ENCODE data around the gene SETBP1.

The SETBP1 gene

GRCh38 chr18:44967599-44967998 is 286.9 kb downstream of the SETBP1 start:
- DNase-seq (ENCODE audit: insufficient read length, low spot score) (no peak), FAIRE-seq (no peak)
- no peak for TF ChIP-seq CTCF (IDR thresholded peaks at IDR 0.05; ENCODE audit: insufficient read depth, missing control alignments)

GRCh38 chr18:44968336-44968735 is 287.6 kb downstream of the SETBP1 start:
- FAIRE-seq (no peak), DNase-seq (ENCODE audit: insufficient read length, low spot score) (no peak)
- TF ChIP-seq CTCF (IDR thresholded peaks at IDR 0.05; ENCODE audit: insufficient read depth, missing control alignments) = no peak

GRCh38 chr18:44969214-44969795 is 288.6 kb downstream of the SETBP1 start:
- no peak for DNase-seq (ENCODE audit: insufficient read length, low spot score)
- FAIRE-seq = no peak
- TF ChIP-seq CTCF (IDR thresholded peaks at IDR 0.05; ENCODE audit: insufficient read depth, missing control alignments) = no peak

GRCh38 chr18:44973282-44973681 is 292.6 kb downstream of the SETBP1 start:
- DNase-seq (ENCODE audit: insufficient read length, low spot score) = no peak
- no peak for FAIRE-seq

GRCh38 chr18:44974174-44974573 is 293.5 kb downstream of the SETBP1 start:
- FAIRE-seq (no peak), DNase-seq (ENCODE audit: insufficient read length, low spot score) (no peak)
- TF ChIP-seq CTCF (IDR thresholded peaks at IDR 0.05; ENCODE audit: insufficient read depth, missing control alignments) = no peak

More at GRCh38 chr18:44973282-44973681, 292.6 kb downstream of the SETBP1 start:
- TF ChIP-seq CTCF (IDR thresholded peaks at IDR 0.05; ENCODE audit: insufficient read depth, missing control alignments) = peak; percentile 32

GRCh38 chr18:44977856-44978255 is 297.2 kb downstream of the SETBP1 start:
- DNase-seq (ENCODE audit: insufficient read length, low spot score) (no peak), FAIRE-seq (no peak)
- TF ChIP-seq CTCF (IDR thresholded peaks at IDR 0.05; ENCODE audit: insufficient read depth, missing control alignments) = no peak

- DNase-seq (ENCODE audit: insufficient read length, low spot score) (no peak), FAIRE-seq (no peak)
- no peak for TF ChIP-seq CTCF (IDR thresholded peaks at IDR 0.05; ENCODE audit: insufficient read depth, missing control alignments)
Observed at GRCh38 chr18:44979748-44980147, 299.1 kb downstream of the SETBP1 start.
